ENCODE measurements around the gene KIR3DL1.
"Not testable (repeated sequence)": the region's sequence is repeated elsewhere in the genome, so short reads cannot be mapped to it uniquely, and the experiment has no call there.

Gene KIR3DL1

DNA sequence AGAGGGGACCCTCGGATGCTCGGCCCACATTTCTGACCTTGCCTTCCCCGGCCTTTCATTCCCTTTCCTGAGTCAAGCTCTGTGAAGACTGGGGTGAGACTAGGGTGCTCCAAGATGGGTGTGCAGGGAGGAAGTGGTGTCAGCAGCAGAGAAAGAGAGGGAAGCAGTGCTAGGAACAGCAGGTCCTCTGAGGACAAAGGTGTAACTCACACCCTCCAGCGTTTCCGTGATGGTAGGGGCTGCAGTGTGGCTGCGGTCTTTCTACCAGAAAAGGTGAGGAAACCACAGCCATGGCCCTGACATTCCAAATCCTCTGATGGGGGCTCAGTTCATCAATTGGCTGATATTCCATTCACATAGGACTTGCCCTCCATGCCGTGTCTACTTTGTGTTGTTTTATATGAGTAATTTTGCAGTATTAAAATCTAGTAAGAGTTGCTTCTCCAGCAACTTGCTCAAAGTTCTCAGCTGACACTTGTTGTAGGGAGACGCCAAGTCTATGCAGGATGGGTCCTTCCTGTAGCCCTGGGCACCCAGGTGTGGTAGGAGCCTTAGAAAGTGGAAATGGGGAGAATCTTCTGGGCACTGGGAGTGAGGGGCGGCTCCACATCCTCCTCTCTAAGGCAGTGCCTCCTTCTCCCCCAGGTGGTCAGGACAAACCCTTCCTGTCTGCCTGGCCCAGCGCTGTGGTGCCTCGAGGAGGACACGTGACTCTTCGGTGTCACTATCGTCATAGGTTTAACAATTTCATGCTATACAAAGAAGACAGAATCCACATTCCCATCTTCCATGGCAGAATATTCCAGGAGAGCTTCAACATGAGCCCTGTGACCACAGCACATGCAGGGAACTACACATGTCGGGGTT is 1.6 kb downstream of the KIR3DL1 start:
- DNase-seq (ENCODE audit: low read depth): no peak

DNA sequence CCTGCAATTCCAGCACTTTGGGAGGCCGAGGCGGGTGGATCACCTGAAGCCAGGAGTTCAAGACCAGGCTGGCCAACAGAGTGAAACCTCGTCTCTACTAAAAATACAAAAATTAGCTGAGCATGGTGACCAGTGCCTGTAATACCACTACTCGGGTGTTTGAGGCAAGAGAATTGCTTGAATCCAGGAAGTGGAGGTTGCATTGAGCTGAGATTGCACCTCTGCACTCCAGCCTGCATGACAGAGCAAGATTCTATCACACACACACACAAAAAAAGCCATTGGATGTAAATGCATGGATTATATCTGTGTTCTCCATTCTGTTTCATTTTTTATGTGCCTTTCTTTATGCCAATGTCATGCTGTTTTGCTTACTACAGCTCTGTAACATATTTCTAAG is 8.1 kb downstream of the KIR3DL1 start:
- DNase-seq (ENCODE audit: low read depth): not testable (repeated sequence)

DNA sequence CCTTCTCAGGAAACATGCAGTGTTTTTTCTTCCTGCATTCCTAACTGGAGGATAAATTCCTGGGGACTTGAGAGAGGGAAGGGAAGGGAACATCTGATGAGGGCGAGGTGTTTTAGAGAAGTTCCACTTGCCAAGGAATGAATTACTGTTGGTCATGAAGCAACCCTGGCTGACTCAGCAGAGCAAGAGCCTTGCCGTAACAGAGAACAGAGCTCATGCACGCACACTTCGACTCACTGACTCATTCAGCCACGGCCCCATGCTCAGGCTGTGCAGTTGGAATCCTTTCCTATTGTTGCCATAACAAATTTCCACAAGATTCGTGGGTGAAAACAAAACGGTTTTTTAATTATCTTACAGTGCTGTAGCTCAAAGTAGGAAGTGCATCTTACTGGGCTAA is 9.1 kb downstream of the KIR3DL1 start:
- DNase-seq (ENCODE audit: low read depth): not testable (repeated sequence)

DNA sequence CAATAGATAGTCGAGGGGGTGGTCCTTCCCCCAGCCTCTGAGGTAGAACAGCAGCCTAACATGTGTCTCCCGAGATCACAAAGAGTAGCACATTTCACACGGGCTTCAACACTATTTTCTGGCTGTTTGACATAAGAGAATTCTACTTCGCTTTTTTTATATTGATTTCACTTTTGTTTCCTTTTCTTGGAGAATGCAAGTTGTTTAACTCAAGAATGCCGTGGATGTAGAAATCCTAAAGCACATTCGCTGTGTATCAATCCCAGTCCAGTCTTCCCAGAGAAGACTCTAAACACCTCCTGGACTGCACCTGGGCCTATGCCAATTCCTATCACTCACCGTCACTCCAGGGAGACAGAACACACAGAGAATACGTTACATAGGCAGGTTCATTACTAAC is 11.8 kb downstream of the KIR3DL1 start:
- DNase-seq (ENCODE audit: low read depth): not testable (repeated sequence)

DNA sequence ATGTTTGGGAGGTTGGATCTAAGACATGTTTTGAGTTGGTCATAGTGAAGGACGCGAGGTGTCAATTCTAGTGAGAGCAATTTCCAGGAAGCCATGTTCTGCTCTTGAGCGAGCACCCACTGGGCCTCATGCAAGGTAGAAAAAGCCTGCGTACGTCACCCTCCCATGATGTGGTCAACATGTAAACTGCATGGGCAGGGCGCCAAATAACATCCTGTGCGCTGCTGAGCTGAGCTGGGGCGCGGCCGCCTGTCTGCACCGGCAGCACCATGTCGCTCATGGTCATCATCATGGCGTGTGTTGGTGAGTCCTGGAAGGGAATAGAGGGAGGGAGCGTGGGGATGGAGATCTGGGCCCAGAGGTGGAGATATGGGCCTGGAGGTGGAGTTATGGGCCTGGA is 16.2 kb downstream of the KIR3DL1 start, which contains the start of gene KIR2DS4:
Gene KIR2DS4 (plus strand): TSS at position 181 of the 400 bp plus-strand sequence.
- not testable (repeated sequence) for DNase-seq (ENCODE audit: low read depth)

DNA sequence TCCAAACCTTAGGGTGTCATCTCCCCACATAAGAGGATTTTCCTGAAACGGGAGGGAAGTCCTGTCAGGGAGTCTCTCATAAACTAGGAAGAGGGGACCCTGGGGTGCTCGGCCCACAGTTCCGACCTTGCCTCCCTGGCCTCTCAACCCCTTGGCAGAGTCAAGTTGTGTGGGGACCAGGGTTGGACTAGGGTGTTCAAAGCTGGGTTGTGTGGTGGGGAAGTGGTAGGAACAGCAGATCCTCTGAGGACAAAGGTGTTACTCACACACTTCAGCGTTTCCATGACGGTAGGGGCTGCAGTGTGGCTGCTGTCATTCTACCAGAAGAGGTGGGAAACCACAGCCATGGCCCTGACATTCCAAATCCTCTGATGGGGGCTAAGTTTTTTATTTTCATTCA is 18.9 kb downstream of the KIR3DL1 start:
- DNase-seq (ENCODE audit: low read depth): not testable (repeated sequence)

DNA sequence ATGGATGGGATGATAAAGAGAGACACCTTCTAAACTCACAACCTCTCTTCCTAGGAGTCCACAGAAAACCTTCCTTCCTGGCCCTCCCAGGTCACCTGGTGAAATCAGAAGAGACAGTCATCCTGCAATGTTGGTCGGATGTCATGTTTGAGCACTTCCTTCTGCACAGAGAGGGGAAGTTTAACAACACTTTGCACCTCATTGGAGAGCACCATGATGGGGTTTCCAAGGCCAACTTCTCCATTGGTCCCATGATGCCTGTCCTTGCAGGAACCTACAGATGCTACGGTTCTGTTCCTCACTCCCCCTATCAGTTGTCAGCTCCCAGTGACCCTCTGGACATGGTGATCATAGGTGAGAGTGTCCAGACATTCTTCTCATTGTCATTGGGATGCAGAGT is 21.3 kb downstream of the KIR3DL1 start:
- not testable (repeated sequence) for DNase-seq (ENCODE audit: low read depth)

DNA sequence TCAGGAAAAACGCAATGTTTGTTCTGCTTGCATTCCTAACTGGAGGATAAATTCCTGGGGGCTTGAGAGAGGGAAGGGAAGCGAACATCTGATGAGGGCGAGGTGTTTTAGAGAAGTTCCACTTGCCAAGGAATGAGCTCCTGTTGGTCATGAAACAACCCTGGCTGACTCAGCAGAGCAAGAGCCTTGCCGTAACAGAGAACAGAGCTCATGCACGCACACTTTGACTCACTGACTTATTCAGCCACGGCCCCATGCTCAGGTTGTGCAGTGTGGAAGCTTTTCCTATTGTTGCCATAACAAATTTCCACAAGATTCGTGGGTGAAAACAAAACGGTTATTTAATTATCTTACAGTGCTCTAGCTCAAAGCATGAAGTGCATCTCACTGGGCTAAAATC is 26.9 kb downstream of the KIR3DL1 start:
- DNase-seq (ENCODE audit: low read depth): not testable (repeated sequence)

DNA sequence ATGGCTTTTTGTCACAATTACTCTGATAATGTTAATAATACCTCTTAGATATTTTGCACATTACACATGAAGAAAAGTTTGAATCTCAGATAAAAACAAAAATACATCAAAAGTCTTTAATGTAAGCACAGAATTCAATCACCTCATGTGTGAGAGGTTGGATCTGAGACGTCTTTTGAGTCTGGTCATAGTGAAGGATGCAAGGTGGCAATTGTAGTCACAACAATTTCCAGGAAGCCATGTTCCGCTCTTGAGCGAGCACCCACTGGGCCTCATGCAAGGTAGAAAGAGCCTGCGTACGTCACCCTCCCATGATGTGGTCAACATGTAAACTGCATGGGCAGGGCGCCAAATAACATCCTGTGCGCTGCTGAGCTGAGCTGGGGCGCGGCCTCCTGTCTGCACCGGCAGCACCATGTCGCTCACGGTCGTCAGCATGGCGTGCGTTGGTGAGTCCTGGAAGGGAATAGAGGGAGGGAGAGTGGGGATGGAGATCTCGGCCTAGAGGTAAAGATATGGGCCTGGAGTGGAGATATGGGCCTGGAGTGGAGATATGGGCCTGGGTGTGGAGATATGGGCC is 33.9 kb downstream of the KIR3DL1 start, which contains the start of gene KIR3DL2:
Gene KIR3DL2 (plus strand): TSS at position 383 of the 580 bp plus-strand sequence. CDS start 33 bp downstream, at position 416.
- DNase-seq (ENCODE audit: low read depth): not testable (repeated sequence)

DNA sequence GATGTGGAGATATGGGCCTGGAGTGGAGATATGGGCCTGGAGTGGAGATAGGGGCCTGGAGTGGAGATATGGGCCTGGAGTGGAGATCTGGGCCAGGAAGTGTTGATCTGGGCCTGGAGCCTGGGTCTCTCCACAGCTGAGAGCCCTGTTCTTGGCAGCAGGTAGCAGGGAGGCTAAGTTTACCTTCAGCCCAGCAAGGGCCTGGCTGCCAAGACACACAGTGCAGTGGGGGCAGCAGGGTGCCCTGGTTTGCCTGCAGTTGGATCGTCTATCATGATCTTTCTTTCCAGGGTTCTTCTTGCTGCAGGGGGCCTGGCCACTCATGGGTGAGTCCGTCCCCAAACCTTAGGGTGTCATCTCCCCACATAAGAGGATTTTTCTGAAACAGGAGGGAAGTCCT is 34.7 kb downstream of the KIR3DL1 start:
- no peak for DNase-seq (ENCODE audit: low read depth)

DNA sequence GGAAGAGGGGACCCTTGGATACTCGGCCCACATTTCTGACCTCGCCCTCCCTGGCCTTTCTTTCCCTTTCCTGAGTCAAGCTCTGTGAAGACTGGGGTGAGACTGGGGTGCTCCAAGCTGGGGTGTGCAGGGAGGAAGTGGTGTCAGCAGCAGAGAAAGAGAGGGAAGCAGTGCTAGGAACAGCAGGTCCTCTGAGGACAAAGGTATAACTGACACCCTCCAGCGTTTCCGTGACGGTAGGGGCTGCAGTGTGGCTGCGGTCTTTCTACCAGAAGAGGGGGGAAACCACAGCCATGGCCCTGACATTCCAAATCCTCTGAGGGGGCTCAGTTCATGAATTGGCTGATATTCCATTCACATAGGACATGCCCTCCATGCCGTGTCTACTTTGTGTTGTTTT is 35.1 kb downstream of the KIR3DL1 start:
- no peak for DNase-seq (ENCODE audit: low read depth)

DNA sequence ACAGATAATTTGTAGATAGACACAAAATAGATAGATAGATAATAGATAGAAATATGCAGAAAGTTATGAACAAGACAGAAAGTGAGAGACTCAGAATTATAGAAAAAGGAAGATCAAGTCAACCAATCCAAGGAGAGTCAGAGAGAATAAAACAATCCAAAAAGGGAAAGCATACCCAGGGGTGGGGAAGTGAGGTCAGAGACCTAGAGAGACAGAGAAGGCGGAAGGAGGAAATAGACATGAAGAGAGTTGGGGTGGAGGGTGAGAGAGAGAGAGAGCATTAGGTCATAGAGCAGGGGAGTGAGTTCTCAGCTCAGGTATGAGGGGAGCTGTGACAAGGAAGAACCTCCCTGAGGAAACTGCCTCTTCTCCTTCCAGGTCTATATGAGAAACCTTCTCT is 39.0 kb downstream of the KIR3DL1 start:
- not testable (repeated sequence) for DNase-seq (ENCODE audit: low read depth)

DNA sequence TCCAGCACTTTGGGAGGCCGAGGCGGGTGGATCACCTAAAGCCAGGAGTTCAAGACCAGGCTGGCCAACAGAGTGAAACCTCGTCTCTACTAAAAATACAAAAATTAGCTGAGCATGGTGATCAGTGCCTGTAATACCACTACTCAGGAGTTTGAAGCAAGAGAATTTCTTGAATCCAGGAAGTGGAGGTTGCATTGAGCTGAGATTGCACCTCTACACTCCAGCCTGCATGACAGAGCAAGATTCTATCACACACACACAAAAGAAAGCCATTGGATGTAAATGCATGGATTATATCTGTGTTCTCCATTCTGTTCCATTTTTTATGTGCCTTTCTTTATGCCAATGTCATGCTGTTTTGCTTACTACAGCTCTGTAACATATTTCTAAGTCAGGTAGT is 42.2 kb downstream of the KIR3DL1 start:
- DNase-seq (ENCODE audit: low read depth): not testable (repeated sequence)

DNA sequence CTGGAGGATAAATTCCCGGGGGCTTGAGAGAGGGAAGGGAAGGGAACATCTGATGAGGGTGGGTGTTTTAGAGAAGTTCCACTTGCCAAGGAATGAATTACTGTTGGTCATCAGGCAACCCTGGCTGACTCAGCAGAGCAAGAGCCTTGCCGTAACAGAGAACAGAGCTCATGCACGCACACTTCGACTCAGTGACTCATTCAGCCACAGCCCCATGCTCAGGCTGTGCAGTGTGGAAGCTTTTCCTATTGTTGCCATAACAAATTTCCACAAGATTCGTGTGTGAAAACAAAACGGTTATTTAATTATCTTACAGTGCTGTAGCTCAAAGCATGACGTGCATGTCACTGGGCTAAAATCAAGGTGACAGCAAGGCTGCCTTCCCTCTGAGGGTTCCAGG is 43.2 kb downstream of the KIR3DL1 start:
- DNase-seq (ENCODE audit: low read depth): not testable (repeated sequence)

DNA sequence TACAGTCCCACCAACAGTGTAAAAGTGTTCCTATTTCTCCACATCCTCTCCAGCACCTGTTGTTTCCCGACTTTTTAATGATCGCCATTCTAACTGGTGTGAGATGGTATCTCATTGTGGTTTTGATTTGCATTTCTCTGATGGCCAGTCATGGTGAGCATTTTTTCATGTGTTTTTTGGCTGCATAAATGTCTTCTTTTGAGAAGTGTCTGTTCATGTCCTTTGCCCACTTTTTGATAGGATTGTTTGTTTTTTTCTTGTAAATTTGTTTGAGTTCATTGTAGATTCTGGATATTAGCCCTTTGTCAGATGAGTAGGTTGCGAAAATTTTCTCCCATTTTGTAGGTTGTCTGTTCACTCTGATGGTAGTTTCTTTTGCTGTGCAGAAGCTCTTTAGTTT is 47.2 kb downstream of the KIR3DL1 start:
- DNase-seq (ENCODE audit: low read depth): not testable (repeated sequence)

DNA sequence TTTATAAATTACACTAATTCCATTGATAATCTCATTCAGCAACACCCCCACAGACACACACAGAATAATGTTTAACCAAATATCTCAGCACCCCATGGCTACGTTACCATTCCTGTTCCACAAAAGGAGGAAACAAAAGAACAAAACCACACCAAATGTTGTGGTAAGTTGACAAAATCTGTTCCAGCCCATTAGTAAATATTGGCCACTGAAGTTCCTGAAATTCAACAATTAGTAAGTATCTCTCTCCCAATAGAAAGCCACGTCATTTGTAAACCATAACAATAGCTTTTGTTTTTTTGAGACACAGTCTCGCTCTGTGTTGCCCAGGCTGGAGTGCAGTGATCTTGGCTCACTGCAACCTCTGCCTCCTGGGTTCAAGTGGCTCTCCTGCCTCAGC is 55.4 kb downstream of the KIR3DL1 start:
- DNase-seq (ENCODE audit: low read depth): no peak

DNA sequence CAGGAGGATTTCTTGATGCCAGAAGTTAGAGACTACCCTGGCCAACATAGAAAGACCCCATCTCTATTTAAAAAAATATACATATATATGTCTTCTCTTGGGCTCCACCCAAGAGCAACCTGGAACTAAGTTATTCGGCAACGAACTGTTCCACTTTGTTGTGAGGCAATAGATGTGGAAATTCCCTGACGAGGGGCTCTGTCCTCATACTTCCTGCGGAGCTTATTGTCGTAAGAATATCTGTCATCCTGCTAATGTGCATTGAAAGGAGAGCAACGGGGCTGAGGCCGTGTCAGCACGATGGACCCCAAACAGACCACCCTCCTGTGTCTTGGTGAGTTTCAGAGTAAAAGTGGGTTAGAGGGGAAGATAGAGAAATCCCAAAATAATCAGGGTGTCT is 57.7 kb downstream of the KIR3DL1 start, which contains the start of gene FCAR:
Gene FCAR (plus strand): TSS at position 246 of the 400 bp plus-strand sequence. CDS start 55 bp downstream, at position 301.
- DNase-seq (ENCODE audit: low read depth): no peak

DNA sequence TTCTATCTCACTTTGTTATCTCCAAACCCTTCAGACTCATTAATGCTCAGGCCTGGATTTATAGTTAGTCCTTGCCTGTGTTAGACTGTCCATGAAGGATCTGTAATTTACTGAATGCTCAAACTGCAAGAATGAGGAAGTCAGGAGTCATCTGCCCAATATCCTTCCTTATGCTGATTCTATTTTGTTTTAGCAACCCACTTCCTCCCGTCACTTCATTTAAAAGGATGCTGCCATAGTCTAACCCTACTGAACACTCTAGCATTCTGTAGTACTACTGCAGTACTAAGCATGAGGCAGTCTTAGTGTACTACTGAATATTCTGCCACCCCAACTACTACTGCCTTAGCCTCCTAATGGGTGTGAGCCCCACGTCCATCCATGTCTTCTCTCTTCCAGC is 59.2 kb downstream of the KIR3DL1 start:
- no peak for DNase-seq (ENCODE audit: low read depth)

DNA sequence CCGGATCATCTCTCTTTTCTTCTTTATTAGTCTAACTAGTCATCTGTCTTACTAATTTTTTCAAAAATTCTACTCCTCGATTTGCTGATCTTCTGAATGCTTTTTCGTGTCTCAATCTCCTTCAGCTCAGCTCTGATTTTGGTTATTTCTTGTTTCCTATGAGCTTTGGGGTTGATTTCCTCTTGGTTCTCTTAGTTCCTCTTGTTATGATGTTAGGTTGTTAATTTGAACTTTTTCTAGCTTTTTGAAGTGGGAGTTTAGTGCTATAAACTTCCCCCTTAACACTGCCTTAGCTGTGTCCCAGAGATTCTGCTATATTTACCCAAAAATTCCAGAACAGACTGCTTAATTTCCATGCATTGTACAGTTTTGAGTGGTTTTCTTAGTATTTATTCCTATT is 61.2 kb downstream of the KIR3DL1 start:
- DNase-seq (ENCODE audit: low read depth): no peak
